SJSA1 (cell line): ENCODE results near the gene C6orf15. TPM values are rescaled to one million over a fixed set of nuclear protein-coding genes. Genes with fewer than 3 reads are reported as not detected.

Source experiments
- DNase-seq, 2 experiments: peaks; one replicate each; pipeline ENCODE4 v3.0.0-alpha.2; 2015 to 2020; ENCODE audit warnings: low spot score in 2 of 2, low read depth in 1 of 2
- H3K27ac ChIP-seq: fragments of 250-450 bp; sonication (Bioruptor Pico); 2 replicates; pipeline ENCODE4 v1.5.1; 2020; ENCODE audit warnings: mild to moderate bottlenecking, moderate library complexity
- H3K27me3 ChIP-seq: fragments of 250-450 bp; sonication (Bioruptor Pico); replicated peaks from 2 replicates; pipeline ENCODE4 v1.5.1; 2020; ENCODE audit warnings: mild to moderate bottlenecking, moderate library complexity
- H3K36me3 ChIP-seq: fragments of 250-450 bp; sonication (Bioruptor Pico); 2 replicates; pipeline ENCODE4 v1.5.1; 2020; ENCODE audit warnings: mild to moderate bottlenecking
- H3K4me1 ChIP-seq: fragments of 250-450 bp; sonication (Bioruptor Pico); replicated peaks from 2 replicates; pipeline ENCODE4 v1.6.1; 2021; ENCODE audit warnings: mild to moderate bottlenecking
- H3K4me3 ChIP-seq: fragments of 250-450 bp; sonication (Bioruptor Pico); 2 replicates; pipeline ENCODE4 v1.5.1; 2020; ENCODE audit warnings: mild to moderate bottlenecking
- H3K9me3 ChIP-seq: fragments of 250-450 bp; sonication (Bioruptor Pico); replicated peaks from 2 replicates; pipeline ENCODE4 v1.5.1; 2020; ENCODE audit warnings: mild to moderate bottlenecking
- total RNA-seq: library from RNA; depleted of rRNA; stranded (reverse); fragments of >200 nt; shearing (Covaris generic); gene quantifications from 2 replicates; pipeline ENCODE4 v1.2.3, GENCODE V29; 2014

The C6orf15 gene
- total RNA-seq, 1 experiment from 2014 or later = not detected

DNA sequence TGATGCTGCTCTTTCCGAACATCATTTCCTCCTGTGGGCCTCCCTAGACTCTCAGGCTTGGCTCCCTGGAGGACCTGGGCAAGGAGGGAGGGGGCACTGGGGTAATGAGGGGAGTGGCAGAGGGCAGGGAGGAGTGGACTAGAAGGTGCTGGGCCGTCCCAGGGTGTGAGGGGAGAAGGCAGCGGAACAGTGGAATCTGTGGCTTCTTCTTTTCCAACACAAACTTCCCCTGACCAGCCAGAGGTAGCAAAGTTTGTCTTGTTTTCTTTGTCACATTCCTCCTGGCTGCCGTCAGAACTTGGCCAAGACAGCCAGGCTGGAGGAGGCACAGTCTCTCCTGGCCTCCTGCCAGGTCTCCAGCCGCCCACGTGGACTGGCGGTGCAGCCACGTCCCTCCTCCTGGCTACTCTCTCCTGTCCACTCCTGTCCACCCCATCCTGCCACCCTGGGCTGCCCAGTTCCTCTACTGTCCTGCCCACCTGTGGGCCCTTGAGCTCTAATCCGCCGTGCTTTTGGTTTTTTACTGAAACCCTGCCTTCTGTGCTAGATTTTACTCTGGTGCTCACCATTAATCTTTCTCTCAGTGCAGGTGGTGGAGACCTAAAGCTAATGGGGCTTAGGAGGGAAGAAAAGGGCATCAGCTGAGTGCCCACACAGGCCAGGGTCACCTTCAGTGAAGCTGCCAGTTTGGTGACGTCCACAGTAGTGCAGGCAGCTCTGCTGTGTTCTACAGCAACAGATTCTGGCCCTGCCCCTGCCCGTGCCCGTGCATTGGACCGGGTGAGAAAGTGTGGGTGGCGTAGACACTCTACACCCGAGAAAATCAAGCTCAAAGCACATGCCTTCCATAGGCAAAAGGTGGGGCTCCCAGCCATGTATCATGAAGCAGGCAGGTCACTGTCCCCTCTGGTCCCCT lies 10.7 kb upstream of the C6orf15 start:
- H3K36me3 ChIP-seq = no peaks in the 10 kb centered on the region
- no peaks in the 10 kb centered on the region for H3K27me3 ChIP-seq
- DNase-seq = peak; percentile 82 to 88
- no peaks in the 10 kb centered on the region for H3K9me3 ChIP-seq
- H3K4me3 ChIP-seq = no peak overlapping the region
- H3K27ac ChIP-seq = peak overlapping the region; percentile 46
- H3K4me1 ChIP-seq = peaks cover 41% of the 10 kb centered on the region

DNA sequence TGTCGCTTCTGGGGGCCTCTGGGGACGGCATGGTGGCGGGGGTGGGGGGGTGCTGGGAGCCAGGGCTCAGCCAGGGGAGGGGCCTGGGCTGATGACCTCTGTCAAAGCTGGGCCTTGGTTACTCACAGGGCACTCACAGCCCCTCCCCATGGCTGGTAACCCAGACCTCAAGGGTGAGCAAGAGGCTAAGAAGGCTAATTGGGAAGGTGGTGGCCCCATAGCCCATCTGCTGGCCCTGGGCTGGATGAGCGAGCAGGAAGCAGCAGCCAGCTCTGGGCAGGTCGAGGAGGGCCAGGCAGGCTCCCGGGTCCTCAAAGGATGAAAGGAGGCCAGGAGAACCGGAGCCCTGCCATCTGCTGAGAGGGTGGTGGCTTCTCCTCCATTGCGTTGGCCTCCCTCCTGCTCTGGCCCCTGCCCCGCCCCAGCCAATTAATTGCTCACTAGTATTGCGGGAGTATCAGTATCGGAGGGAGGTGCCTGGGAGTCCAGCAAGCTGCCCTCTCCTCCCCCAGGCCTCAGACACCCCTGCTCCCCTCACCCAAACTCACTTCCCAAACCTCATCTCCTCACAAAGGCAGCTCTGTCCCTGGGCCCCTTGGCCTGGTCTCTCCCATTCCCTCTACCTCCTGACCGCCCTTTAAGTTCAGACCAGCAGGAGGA lies 8.9 kb upstream of the C6orf15 start:
- Histone ChIP-seq H3K4me1 (peaks cover 35% of the 10 kb centered on the region), H3K9me3 (no peaks in the 10 kb centered on the region), H3K36me3 (no peaks in the 10 kb centered on the region), H3K27ac (no peak overlapping the region), H3K4me3 (no peak overlapping the region), H3K27me3 (no peaks in the 10 kb centered on the region)
- DNase-seq = no peak

DNA sequence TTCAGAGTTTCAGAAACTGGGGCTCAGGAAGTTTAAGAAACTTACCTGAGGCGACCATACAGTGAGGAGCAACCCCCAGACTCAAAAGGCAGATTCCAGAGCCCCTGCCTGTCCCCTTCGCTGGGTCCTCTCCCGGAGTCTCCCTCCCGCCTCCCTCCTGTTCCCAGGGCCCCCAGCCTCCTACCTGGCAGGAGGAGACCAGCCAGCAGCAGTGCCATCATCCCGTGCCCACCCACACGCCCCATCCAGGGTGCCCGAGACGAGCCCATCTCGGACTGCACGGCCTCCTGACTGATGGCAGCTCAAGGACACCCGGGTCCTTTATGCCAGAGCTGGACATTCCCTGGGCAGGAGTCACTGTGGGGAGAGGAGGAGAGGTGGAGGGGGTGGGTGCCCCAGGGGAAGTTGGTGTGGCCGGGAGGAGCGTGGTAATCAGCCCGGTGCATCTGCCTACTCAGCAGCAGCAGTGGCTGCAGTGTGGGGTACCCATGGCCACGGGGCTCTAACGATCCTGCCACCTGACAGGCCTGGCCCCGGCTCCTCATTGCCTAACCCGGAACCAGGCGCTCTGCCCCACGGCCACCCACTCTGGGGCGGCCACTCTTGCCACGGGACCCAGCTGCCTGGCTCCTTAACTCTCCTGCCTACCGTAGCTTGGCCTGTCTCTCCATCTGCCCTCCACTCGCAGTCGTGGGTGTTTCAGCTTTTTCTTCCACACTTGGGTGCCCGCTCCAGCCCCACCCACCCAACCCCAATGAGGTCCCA lies 8.0 kb upstream of the C6orf15 start, which contains the start of gene CDSN:
Gene CDSN (minus strand): TSS at position 296 of the 765 bp plus-strand sequence. CDS start 27 bp downstream, at position 269.
- no peak within 1 kb of the TSS for H3K4me3 ChIP-seq
- H3K27me3 ChIP-seq = no peaks in the 10 kb centered on the region
- no peak within 1 kb of the TSS for H3K27ac ChIP-seq
- no peaks in the 10 kb centered on the region for H3K36me3 ChIP-seq
- H3K9me3 ChIP-seq = no peaks in the 10 kb centered on the region
- no peak for DNase-seq
- peaks cover 34% of the 10 kb centered on the region for H3K4me1 ChIP-seq

DNA sequence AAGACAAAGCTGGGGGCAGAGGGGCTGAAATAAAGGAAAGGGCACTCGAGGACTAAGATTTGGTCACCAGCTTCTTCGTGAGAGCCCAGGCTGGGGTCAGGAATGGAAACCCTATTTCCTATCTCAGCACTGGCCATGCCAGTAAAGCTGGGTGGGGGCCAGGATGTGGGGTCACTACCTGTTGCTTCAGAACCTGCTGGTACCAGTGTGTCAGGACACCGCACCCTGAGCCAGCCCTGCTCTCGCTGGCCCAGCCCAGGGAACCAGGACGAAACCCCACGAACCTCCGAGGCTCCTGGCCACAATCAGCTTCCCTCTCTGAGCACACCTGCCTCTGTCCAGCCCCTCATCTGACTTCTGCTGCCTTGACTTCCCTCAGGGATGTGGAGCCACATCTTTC lies 5.8 kb upstream of the C6orf15 start:
- DNase-seq = no peak
- Histone ChIP-seq H3K36me3 (no peaks in the 10 kb centered on the region), H3K4me1 (peaks cover 37% of the 10 kb centered on the region), H3K9me3 (no peaks in the 10 kb centered on the region), H3K27ac (no peak overlapping the region), H3K27me3 (no peaks in the 10 kb centered on the region), H3K4me3 (no peak overlapping the region)

DNA sequence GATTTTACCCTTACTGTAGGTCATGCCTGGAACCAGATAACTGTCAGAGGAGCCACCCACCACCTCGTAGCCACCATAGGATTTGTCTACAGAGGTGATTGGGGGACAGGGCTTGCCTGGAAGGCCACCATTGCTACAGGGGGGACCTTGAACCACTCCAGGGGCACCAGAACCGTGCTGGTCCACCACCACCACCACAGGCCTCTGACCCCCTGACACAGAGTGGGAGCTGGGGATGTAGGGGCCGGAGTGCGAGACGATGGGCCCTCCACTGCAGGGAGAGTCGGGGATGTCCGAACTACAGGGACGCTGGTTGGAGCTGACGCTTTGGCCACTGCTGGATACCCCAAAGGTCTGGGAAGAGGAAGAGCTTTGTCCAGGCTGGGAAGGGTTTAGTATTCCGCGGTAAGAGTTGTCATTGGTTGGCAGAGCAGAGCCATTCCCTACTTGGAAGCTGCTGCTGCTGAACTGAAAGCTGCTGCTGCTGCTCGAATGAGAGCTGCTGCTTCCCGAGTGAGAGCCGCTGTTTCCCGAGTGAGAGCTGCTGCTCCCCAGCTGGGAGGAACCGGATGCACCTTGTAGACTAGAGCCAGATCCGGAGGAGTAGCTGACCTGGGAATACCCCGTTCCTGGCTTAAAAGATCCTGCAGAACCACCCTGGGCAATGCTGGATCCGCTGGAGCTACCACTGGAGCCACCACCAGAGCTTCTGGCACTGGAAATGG lies 4.4 kb upstream of the C6orf15 start:
- no peak overlapping the region for H3K27ac ChIP-seq
- DNase-seq = no peak
- H3K27me3 ChIP-seq = no peaks in the 10 kb centered on the region
- H3K4me3 ChIP-seq = no peak overlapping the region
- no peaks in the 10 kb centered on the region for H3K9me3 ChIP-seq
- peaks cover 25% of the 10 kb centered on the region for H3K4me1 ChIP-seq
- no peaks in the 10 kb centered on the region for H3K36me3 ChIP-seq

DNA sequence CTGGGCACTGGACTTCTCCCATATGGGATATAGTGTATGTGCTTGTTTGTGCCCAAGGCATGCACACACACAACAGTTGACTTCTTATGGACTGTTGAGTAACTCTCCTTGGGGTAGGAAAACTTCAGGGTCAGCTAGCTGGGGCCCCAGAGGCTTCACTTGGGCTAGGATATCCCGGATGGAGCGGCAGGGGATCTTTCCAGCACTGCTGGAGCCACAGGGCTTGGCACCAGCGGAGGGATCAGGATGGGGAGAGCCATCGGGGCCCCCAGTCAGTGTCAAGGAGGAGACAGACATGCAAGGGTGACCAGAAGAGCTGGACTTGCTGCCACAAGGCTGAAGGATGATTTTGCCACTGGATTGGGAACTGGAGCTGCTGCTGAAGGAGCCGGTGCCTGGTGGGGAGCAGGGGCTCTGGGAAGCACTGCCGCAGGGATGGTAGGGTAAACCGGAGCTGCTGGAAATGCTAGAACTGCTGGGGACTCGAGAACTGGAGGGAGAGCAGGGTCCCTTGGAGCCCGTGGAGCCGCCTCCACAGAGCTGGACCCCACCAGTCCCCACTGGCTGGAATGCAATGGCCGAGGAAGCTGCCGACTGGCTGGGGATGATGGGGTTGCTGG lies 3.7 kb upstream of the C6orf15 start:
- H3K27me3 ChIP-seq = no peaks in the 10 kb centered on the region
- H3K4me1 ChIP-seq = peaks cover 25% of the 10 kb centered on the region
- no peak for DNase-seq
- no peak overlapping the region for H3K27ac ChIP-seq
- H3K4me3 ChIP-seq = no peak overlapping the region
- H3K9me3 ChIP-seq = no peaks in the 10 kb centered on the region
- H3K36me3 ChIP-seq = no peaks in the 10 kb centered on the region

DNA sequence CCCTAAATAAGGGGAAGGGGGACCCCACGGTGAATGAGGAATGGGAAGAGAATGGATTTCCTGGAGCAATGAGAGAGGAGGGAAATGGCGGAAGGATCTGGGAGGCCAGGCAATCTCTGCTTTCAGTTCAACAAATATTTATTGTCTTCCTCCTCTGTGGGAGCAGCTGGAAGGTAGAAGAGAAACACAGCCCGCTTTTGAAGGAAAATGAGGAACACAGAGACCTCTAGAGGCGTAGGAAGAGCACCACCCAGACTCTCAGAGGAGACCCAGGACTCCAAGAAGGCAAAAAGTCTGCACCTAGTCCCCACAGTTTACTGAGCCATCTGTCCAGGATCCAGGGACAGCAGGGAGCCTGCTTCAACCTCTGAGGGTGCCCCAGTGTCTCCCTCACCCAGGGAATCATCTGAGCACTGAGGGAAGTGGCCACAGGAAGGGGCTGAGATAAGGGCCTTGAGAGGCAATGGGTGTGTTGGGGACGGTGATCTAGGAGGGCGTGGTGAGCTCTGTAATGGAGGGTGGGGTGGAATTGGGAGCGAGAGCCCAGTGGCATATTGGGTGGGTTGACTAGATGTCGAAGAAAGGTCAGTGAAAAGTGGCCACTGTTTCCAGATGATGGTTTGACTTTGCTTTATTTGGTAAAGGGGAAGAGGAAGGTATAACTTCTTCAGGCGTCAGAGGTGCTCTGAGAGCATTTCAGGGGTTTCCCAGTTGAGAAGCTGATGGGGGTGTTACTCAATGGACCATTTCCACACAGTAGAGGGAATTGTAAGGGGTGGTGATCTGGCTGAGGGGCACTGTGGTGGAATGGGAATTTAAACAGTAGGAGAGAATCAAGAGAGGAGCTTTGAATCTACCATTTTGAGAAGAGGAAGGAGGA lies 2.8 kb upstream of the C6orf15 start:
- Histone ChIP-seq H3K27ac (peak overlapping the region; percentile 93), H3K36me3 (no peaks in the 10 kb centered on the region), H3K9me3 (no peaks in the 10 kb centered on the region), H3K4me3 (peak overlapping the region; percentile 22), H3K4me1 (peaks cover 31% of the 10 kb centered on the region), H3K27me3 (no peaks in the 10 kb centered on the region)
- DNase-seq = peak in 1 of 2 experiments; percentile 59

DNA sequence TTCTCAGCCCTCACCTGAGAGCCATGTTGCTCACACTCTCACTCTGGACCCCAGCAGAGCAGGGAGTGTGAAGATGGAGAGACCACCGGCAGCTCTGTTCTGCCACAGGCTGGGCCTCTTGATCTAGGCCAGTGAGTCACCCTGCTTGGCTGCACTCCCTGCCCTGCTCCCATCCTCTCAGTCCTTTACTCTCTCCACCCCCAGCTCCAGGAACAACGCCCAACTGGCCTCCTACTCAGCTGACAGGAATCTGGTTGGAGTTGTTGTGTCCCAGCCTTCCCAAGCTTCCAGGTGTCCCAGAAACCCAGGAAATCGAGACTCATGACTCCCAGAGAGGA lies 2.1 kb upstream of the C6orf15 start, which contains the start of gene PSORS1C1:
Gene PSORS1C1 (plus strand): TSS at position 260 of the 338 bp plus-strand sequence. CDS start 14,833 bp downstream, outside the sequence.
- Histone ChIP-seq H3K27me3 (no peaks in the 10 kb centered on the region), H3K4me1 (peaks cover 34% of the 10 kb centered on the region), H3K36me3 (no peaks in the 10 kb centered on the region), H3K27ac (peak within 1 kb of the TSS; percentile 93), H3K4me3 (peak within 1 kb of the TSS; percentile 22), H3K9me3 (no peaks in the 10 kb centered on the region)
- DNase-seq = peak; percentile 90 to 94

DNA sequence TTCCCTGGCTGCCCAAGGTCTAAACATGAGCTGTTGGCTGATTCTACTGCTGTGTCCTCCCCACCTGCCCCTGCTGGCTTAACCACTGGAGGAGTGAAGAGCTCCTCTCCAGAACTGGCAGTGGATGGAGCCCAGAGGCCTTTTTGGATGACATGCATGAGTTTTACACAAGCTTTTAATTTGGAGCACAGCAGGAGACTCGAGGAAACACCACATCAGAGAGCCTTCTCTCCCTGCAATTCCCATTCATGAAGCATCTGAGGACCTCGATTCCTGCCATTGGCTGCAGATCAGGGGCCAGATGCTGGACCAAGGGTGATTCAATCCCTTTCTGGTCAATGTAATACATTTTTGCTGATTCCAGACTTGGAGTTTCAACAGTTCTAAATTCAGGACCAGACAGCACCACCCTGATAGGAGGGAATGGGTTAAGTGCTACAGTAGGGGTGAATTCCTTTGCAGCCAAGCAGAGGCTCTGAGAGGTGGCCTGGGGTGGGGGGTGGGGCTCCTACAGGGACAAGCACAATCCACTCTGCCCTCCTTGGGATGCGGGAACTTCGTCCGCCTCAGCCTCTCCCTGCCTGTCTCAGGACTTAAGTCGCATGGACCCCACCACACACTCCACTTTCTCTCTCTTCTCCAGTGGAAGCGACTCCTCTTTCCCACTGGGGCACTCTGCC lies 1.6 kb upstream of the C6orf15 start:
- no peak for DNase-seq
- Histone ChIP-seq H3K9me3 (no peaks in the 10 kb centered on the region), H3K27me3 (no peaks in the 10 kb centered on the region), H3K4me1 (peaks cover 34% of the 10 kb centered on the region), H3K4me3 (peak overlapping the region; percentile 22; the same call in 1 of the 2 replicates), H3K27ac (peak overlapping the region; percentile 93), H3K36me3 (no peaks in the 10 kb centered on the region)

DNA sequence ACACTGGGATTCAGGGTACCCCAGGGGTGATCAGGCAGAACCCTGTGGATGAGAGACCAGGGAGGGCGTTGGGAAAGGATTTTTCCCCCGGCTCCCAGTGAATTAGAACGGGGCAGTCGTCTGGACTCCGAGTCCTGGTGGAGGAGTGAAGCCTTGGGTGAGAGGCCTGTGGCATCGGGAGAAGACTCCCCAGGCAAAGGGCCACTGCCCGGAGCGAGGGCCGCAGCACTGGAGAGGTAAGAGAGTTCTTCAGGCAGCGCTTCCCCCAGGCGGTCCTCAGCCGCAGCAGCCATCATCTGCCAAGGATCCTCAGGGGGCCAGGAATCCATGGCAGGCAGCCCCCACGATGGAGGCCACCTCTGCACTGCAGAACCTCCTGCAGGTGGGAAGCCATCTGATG lies 663 bp downstream of the C6orf15 start:
- H3K27me3 ChIP-seq = no peaks in the 10 kb centered on the region
- H3K4me3 ChIP-seq = no peak overlapping the region
- no peaks in the 10 kb centered on the region for H3K36me3 ChIP-seq
- no peak overlapping the region for H3K27ac ChIP-seq
- no peaks in the 10 kb centered on the region for H3K9me3 ChIP-seq
- H3K4me1 ChIP-seq = peaks cover 34% of the 10 kb centered on the region
- DNase-seq = no peak

DNA sequence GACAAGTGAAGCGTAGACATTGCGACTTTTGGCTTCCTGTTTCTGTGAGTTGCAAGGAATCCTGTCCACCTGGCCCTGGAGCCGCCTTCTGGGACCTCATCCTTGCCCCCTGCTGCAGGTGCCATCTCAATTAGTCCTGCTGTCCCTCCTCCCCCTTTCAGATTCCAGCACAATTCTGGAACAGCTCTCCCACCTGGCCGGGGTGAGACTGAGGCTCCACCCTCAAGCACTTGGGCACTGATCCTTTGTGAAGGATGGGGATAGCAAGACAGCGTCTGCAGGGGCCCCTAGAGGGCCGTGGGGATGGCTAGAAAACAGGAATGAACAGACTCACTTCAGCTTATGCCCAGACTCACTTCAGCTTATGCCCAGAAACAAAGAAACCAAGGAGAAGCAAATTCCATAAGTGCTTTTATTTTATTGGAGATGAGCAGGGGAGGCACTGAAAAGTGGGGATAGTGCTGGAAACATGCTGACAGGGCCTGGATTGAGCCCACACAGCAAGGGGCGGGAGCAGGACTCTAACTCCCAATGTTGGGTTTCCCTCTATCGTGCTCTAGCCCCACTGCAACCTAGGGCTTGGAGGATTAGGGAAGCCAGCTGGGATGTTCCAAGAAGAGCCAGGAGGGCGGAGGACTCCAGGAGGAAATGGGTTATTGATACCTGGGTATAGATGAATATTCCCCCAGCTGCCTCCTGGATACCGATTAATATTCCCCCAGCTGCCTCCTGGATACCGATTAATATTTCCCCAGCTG lies 1.4 kb downstream of the C6orf15 start:
- H3K27ac ChIP-seq = no peak overlapping the region
- H3K9me3 ChIP-seq = no peaks in the 10 kb centered on the region
- no peak for DNase-seq
- H3K4me1 ChIP-seq = peaks cover 33% of the 10 kb centered on the region
- no peaks in the 10 kb centered on the region for H3K27me3 ChIP-seq
- no peak overlapping the region for H3K4me3 ChIP-seq
- H3K36me3 ChIP-seq = no peaks in the 10 kb centered on the region
